Mammary epithelial cell (primary cell): ENCODE measurements around the gene RAPH1.

ENCODE experiments used
- EZH2 ChIP-seq: IDR thresholded peaks from 2 replicates; pipeline ENCODE4 v1.6.1; 2012; ENCODE audit warnings: low read length, inconsistent platforms, borderline replicate concordance
- TF ChIP-seq, protein P1 (sequence below), 2 donors: IDR thresholded peaks in 1 of 2; conservative IDR thresholded peaks in 1 of 2; 2 replicates each; pipeline ENCODE4 v1.5.1; 2011 to 2012; ENCODE audit warnings: inconsistent platforms in 2 of 2, low read length in 2 of 2, mild to moderate bottlenecking in 2 of 2, control low read depth in 1 of 2, low read depth in 1 of 2; ENCODE audit not compliant: insufficient read depth in 1 of 2; ENCODE audit errors: extremely low read depth in 1 of 2

DNA sequence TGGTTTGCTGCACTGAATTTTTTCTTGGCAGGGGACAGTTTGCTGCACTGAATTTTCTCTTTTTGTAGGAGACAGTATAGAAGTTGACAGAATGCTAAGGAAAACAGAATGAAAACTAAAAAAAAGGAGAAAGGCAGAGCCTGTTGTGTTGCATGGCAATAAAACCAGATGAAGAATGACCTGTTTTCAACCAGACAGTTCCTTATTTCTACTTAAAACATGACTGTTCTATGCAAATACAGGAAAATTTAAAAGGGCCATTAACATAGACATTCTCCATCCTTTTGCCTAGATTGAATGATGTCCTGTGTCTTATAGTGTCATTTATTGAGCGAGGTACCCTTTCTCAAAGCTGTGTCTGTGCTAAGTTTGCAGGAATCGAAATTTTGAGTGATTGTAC lies 173.6 kb downstream of the RAPH1 start:
- TF ChIP-seq, protein P1, sequence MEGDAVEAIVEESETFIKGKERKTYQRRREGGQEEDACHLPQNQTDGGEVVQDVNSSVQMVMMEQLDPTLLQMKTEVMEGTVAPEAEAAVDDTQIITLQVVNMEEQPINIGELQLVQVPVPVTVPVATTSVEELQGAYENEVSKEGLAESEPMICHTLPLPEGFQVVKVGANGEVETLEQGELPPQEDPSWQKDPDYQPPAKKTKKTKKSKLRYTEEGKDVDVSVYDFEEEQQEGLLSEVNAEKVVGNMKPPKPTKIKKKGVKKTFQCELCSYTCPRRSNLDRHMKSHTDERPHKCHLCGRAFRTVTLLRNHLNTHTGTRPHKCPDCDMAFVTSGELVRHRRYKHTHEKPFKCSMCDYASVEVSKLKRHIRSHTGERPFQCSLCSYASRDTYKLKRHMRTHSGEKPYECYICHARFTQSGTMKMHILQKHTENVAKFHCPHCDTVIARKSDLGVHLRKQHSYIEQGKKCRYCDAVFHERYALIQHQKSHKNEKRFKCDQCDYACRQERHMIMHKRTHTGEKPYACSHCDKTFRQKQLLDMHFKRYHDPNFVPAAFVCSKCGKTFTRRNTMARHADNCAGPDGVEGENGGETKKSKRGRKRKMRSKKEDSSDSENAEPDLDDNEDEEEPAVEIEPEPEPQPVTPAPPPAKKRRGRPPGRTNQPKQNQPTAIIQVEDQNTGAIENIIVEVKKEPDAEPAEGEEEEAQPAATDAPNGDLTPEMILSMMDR (conservative IDR thresholded peaks at IDR 0.05 in 1 of 2, IDR thresholded peaks at IDR 0.05 in 1 of 2; ENCODE audit: extremely low read depth in 1 of 2, insufficient read depth in 1 of 2, low read depth in 1 of 2, low read length in 2 of 2): no peak
- no peak for TF ChIP-seq EZH2
